CD4-positive, alpha-beta T cell (primary cell): ENCODE results near the gene NLGN1. TPM values are rescaled to one million over a fixed set of nuclear protein-coding genes. Genes with fewer than 3 reads are reported as not detected.

Experiments
- ATAC-seq: fragments of 200-7000 bp; cut with Tn5 transposase; one replicate; pipeline ENCODE4 v1.10.0; 2022; ENCODE audit warnings: mild to moderate bottlenecking; ENCODE audit not compliant: poor library complexity
- CTCF ChIA-PET: fragments of 350-600 bp; sonication (Branson Sonifier 250); formaldehyde crosslinking; loops from one replicate; lab custom pipeline; 2021; ENCODE audit warnings: antibody characterized with exemption, inconsistent platforms; lab: Charles Lee
- POLR2A ChIA-PET: fragments of 350-600 bp; sonication (Branson Sonifier 250); formaldehyde crosslinking; loops from one replicate; lab custom pipeline; 2021; ENCODE audit warnings: antibody characterized with exemption, inconsistent platforms; lab: Charles Lee
- DNase-seq, 14 experiments: peaks; one replicate each; pipeline ENCODE4 v3.0.0-alpha.2; 2013 to 2020; ENCODE audit warnings: mixed read lengths in 2 of 14
- H3K27ac ChIP-seq, 2 donors: one replicate each; pipeline versions ENCODE4 v1.5.1 to v1.7.0; 2013; ENCODE audit warnings: low read length in 2 of 2, low read depth in 1 of 2, mild to moderate bottlenecking in 1 of 2
- H3K27me3 ChIP-seq, 2 experiments: 1 replicate in 1 of 2; 2 replicates in 1 of 2; pipeline versions ENCODE4 v1.6.1 to v1.7.0; 2013; ENCODE audit warnings: low read length in 2 of 2, control low read depth in 1 of 2, mild to moderate bottlenecking in 1 of 2, moderate library complexity in 1 of 2; ENCODE audit not compliant: insufficient read depth in 2 of 2, control insufficient read depth in 1 of 2
- H3K36me3 ChIP-seq: one replicate; pipeline ENCODE4 v1.6.1; 2013; ENCODE audit warnings: low read length, control low read depth; ENCODE audit not compliant: insufficient read depth
- H3K4me1 ChIP-seq: one replicate; pipeline ENCODE4 v1.6.1; 2013; ENCODE audit warnings: low read length, control low read depth; ENCODE audit not compliant: insufficient read depth
- H3K4me3 ChIP-seq: one replicate; pipeline ENCODE4 v1.5.1; 2013; ENCODE audit warnings: mild to moderate bottlenecking, low read length, moderate library complexity
- H3K9me3 ChIP-seq, 2 experiments: 1 replicate in 1 of 2; 2 replicates in 1 of 2; pipeline versions ENCODE4 v1.6.1 to v1.7.0; 2013; ENCODE audit warnings: low read length in 2 of 2, mild to moderate bottlenecking in 2 of 2, control low read depth in 1 of 2, moderate library complexity in 1 of 2; ENCODE audit not compliant: control insufficient read depth in 1 of 2, insufficient read depth in 1 of 2
- H3K27ac Mint-ChIP-seq: one replicate; pipeline ENCODE4 v1.8.0; 2020; ENCODE audit warnings: mixed read lengths
- H3K27me3 Mint-ChIP-seq: one replicate; pipeline ENCODE4 v1.8.0; 2021; ENCODE audit warnings: mixed read lengths
- H3K36me3 Mint-ChIP-seq: one replicate; pipeline ENCODE4 v1.8.0; 2021; ENCODE audit warnings: low read depth, mixed read lengths
- H3K4me1 Mint-ChIP-seq: one replicate; pipeline ENCODE4 v1.8.0; 2021; ENCODE audit warnings: low read depth, mixed read lengths
- H3K4me3 Mint-ChIP-seq: one replicate; pipeline ENCODE4 v1.8.0; 2020; ENCODE audit warnings: mild to moderate bottlenecking, mixed read lengths
- H3K9me3 Mint-ChIP-seq: one replicate; pipeline ENCODE4 v1.8.0; 2020; ENCODE audit warnings: mixed read lengths
- intact Hi-C, 2 experiments: fragments of 100-400 bp; cut with DNase I in 1 of 2; cut with micrococcal nuclease in 1 of 2; formaldehyde crosslinking; loops; one replicate each; pipeline versions ENCODE4 v1.15.1 to v1.9.0; 2023 to 2025; cut with DNase I, micrococcal nuclease
- total RNA-seq, 174 experiments: library from RNA in 2 of 174; stranded (reverse) in 2 of 174; gene quantifications; one replicate each; pipeline ENCODE4 v1.2.3 and lab custom pipeline; 2021 to 2026
- TF ChIP-seq, protein P1 (sequence below): fragments of 200-600 bp; IDR thresholded peaks from one replicate; pipeline ENCODE4 v1.8.0; 2022; ENCODE audit warnings: antibody characterized with exemption, mild to moderate bottlenecking

NLGN1 gene
- total RNA-seq, 2 experiments from 2014 or later = not detected

GRCh38 chr3:174122411-174122810, 724.9 kb downstream of the NLGN1 start:
- Histone ChIP-seq H3K36me3 (no peaks in the 10 kb centered on the region), H3K27me3 (no peaks in the 10 kb centered on the region), H3K4me1 (no peaks in the 10 kb centered on the region), H3K9me3 (no peaks in the 10 kb centered on the region), H3K27ac (no peak overlapping the region), H3K4me3 (no peak overlapping the region)
- no peak for ATAC-seq
- Mint-ChIP-seq H3K9me3 (peaks cover 3% of the 10 kb centered on the region), H3K36me3 (no peaks in the 10 kb centered on the region), H3K4me3 (no peak overlapping the region), H3K27me3 (no peaks in the 10 kb centered on the region), H3K27ac (no peak overlapping the region), H3K4me1 (no peaks in the 10 kb centered on the region)
- ChIA-PET POLR2A (no interaction called here), CTCF (no interaction called here)
- TF ChIP-seq, protein P1, sequence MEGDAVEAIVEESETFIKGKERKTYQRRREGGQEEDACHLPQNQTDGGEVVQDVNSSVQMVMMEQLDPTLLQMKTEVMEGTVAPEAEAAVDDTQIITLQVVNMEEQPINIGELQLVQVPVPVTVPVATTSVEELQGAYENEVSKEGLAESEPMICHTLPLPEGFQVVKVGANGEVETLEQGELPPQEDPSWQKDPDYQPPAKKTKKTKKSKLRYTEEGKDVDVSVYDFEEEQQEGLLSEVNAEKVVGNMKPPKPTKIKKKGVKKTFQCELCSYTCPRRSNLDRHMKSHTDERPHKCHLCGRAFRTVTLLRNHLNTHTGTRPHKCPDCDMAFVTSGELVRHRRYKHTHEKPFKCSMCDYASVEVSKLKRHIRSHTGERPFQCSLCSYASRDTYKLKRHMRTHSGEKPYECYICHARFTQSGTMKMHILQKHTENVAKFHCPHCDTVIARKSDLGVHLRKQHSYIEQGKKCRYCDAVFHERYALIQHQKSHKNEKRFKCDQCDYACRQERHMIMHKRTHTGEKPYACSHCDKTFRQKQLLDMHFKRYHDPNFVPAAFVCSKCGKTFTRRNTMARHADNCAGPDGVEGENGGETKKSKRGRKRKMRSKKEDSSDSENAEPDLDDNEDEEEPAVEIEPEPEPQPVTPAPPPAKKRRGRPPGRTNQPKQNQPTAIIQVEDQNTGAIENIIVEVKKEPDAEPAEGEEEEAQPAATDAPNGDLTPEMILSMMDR = no peak
- DNase-seq = no peak
- intact Hi-C loops = no loop called here

GRCh38 chr3:174125267-174125824, 727.8 kb downstream of the NLGN1 start:
- Mint-ChIP-seq H3K27ac (no peak overlapping the region), H3K4me3 (no peak overlapping the region), H3K4me1 (no peaks in the 10 kb centered on the region), H3K36me3 (no peaks in the 10 kb centered on the region), H3K27me3 (no peaks in the 10 kb centered on the region), H3K9me3 (peaks cover 3% of the 10 kb centered on the region)
- H3K4me1 ChIP-seq = no peaks in the 10 kb centered on the region
- H3K36me3 ChIP-seq = no peaks in the 10 kb centered on the region
- POLR2A ChIA-PET = no interaction called here
- ATAC-seq (no peak), DNase-seq (no peak)
- H3K4me3 ChIP-seq = no peak overlapping the region
- TF ChIP-seq, protein P1 = no peak
- H3K27ac ChIP-seq = no peak overlapping the region
- no peaks in the 10 kb centered on the region for H3K27me3 ChIP-seq
- H3K9me3 ChIP-seq = peaks cover 0 to 3% of the 10 kb centered on the region in 2 experiments
- intact Hi-C loops = no loop called here
- CTCF ChIA-PET = no interaction called here

DNA sequence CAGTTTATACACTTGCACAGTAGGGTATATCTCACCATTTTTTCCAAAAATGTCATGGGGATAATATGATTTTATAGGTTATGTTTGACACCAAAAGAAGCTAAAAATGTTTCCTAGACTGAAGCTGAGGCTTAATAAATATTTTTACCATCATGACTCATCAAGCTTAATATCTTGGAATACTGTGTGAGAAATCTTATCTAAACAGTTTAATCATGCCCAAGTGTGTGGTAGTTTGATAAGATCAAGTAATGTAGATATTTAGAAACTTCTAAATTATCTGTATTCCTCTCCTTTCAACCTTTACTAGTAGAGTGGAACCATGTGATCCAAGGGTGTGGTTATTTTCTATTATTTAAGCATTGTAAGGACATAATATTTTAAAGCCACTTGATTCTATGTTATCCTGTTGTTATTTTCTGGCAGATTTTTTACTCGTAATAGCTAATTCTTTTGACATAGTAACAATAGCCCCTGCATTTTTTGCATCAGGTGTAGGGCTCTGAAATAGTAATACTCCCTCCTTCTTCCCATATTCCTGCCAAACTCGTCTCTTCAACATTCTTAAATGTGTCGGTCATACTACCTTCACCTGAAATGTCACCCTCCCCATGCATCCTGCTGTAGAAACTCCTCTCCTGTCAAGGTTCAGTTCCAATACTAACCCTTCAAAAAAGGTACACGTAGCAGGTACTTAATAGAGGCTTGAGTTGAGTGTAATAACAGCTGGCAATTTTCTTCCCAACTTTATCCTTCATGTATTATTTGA, 729.6 kb downstream of the NLGN1 start:
- Histone ChIP-seq H3K27ac (no peak overlapping the region), H3K9me3 (peaks cover 0 to 3% of the 10 kb centered on the region in 2 experiments), H3K4me1 (no peaks in the 10 kb centered on the region), H3K36me3 (no peaks in the 10 kb centered on the region), H3K4me3 (no peak overlapping the region), H3K27me3 (no peaks in the 10 kb centered on the region)
- Mint-ChIP-seq H3K4me3 (no peak overlapping the region), H3K4me1 (no peaks in the 10 kb centered on the region), H3K27ac (no peak overlapping the region), H3K27me3 (no peaks in the 10 kb centered on the region), H3K9me3 (peaks cover 3% of the 10 kb centered on the region), H3K36me3 (no peaks in the 10 kb centered on the region)
- no peak for ATAC-seq
- TF ChIP-seq, protein P1 = no peak
- ChIA-PET POLR2A (no interaction called here), CTCF (no interaction called here)
- DNase-seq = no peak
- intact Hi-C loops = no loop called here
